Activated T-cell treated with anti-CD3 and anti-CD28 coated beads, Interleukin-2, amount 50 U/mL, for 4 hours (primary cell): ENCODE measurements around the gene B3GAT3. TPM values are rescaled to one million over a fixed set of nuclear protein-coding genes. Genes with fewer than 3 reads are reported as not detected.

Experiments used
- ATAC-seq, 2 donors: fragments of 200-7000 bp; cut with Tn5 transposase; one replicate each; pipeline ENCODE4 v1.10.0; 2021
- DNase-seq: peaks from one replicate; pipeline ENCODE4 v3.0.0-alpha.2; 2020
- H3K27me3 Mint-ChIP-seq: one replicate; pipeline ENCODE4 v1.8.0; 2021; ENCODE audit warnings: low read depth, mixed read lengths
- H3K36me3 Mint-ChIP-seq: one replicate; pipeline ENCODE4 v1.8.0; 2022; ENCODE audit warnings: mixed read lengths; ENCODE audit not compliant: insufficient read depth
- H3K4me1 Mint-ChIP-seq: one replicate; pipeline ENCODE4 v1.8.0; 2021; ENCODE audit warnings: low read depth, mixed read lengths
- H3K4me3 Mint-ChIP-seq: one replicate; pipeline ENCODE4 v1.8.0; 2021; ENCODE audit warnings: mild to moderate bottlenecking, moderate library complexity, mixed read lengths
- H3K9me3 Mint-ChIP-seq: one replicate; pipeline ENCODE4 v1.8.0; 2021; ENCODE audit warnings: mixed read lengths
- total RNA-seq, 3 donors: library from RNA; stranded (reverse); gene quantifications; one replicate each; pipeline ENCODE4 v1.2.1, GENCODE V29; 2021

The B3GAT3 gene
- total RNA-seq, 3 donors from 2014 or later = 58.2 to 66.2 (median 59.7) TPM

DNA sequence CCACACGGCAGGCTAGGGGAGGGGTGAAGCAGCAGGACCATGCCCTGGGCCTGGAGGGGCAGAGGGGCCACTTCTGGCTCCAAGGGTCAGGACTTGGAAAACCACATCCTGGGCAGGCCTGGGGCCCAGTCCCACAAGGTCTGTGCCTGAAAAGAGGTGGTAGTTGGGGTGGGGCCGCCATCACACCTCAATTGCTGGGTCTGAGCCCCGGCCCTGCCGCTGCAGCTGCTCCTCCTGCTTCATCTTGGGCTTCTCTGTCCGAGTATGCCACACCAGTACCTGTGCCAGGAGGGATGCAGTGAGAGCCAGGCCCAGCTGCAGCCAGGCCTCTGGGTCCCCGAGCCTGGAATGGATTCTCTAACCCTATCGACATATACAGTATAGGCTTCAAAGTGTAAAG, 6.3 kb downstream of the B3GAT3 start:
- Mint-ChIP-seq H3K36me3 (peaks cover 13% of the 10 kb centered on the region), H3K4me1 (peaks cover 41% of the 10 kb centered on the region), H3K4me3 (no peak overlapping the region), H3K9me3 (no peaks in the 10 kb centered on the region), H3K27me3 (no peaks in the 10 kb centered on the region)
- ATAC-seq (no peak), DNase-seq (no peak)

DNA sequence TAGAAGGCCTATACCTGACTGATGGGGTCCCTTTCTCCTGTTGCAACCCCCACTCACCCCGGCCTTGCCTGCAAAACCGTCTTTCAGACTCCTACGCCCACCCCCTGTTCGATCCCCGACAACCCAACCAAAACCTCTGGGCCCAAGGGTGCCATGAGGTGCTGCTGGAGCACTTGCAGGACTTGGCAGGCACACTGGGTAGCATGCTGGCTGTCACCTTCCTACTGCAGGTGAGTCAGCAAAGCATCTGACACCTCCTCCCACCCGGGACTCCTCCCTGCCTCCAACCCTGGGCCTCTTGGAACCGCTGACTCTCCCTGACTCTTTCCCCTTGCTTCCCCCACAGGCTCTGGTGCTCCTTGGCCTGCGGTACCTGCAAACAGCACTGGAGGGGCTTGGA, 7.5 kb downstream of the B3GAT3 start:
- peaks cover 12% of the 10 kb centered on the region for H3K36me3 Mint-ChIP-seq
- DNase-seq (peak; percentile 28), ATAC-seq (peak; percentile 16 to 32)
- H3K4me1 Mint-ChIP-seq = peaks cover 39% of the 10 kb centered on the region
- H3K27me3 Mint-ChIP-seq = no peaks in the 10 kb centered on the region
- H3K9me3 Mint-ChIP-seq = no peaks in the 10 kb centered on the region
- H3K4me3 Mint-ChIP-seq = peak overlapping the region; percentile 40

DNA sequence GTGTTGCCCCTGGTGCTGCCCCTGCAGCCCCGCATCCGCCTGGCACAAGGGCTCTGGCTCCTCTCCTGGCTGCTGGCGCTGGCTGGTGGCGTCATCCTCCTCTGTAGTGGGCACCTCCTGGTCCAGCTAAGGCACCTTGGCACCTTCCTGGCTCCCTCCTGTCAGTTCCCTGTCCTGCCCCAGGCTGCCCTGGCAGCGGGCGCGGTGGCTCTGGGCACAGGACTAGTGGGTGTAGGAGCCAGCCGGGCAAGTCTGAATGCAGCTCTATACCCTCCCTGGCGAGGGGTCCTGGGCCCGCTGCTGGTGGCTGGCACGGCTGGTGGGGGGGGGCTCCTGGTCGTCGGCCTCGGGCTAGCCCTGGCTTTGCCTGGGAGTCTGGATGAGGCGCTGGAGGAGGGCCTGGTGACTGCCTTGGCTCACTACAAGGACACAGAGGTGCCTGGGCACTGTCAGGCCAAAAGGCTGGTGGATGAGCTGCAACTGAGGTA, 8.5 kb downstream of the B3GAT3 start:
- Mint-ChIP-seq H3K36me3 (peaks cover 8% of the 10 kb centered on the region), H3K9me3 (no peaks in the 10 kb centered on the region), H3K27me3 (no peaks in the 10 kb centered on the region), H3K4me3 (peak overlapping the region; percentile 65), H3K4me1 (peaks cover 42% of the 10 kb centered on the region)
- no peak for DNase-seq
- ATAC-seq = no peak

DNA sequence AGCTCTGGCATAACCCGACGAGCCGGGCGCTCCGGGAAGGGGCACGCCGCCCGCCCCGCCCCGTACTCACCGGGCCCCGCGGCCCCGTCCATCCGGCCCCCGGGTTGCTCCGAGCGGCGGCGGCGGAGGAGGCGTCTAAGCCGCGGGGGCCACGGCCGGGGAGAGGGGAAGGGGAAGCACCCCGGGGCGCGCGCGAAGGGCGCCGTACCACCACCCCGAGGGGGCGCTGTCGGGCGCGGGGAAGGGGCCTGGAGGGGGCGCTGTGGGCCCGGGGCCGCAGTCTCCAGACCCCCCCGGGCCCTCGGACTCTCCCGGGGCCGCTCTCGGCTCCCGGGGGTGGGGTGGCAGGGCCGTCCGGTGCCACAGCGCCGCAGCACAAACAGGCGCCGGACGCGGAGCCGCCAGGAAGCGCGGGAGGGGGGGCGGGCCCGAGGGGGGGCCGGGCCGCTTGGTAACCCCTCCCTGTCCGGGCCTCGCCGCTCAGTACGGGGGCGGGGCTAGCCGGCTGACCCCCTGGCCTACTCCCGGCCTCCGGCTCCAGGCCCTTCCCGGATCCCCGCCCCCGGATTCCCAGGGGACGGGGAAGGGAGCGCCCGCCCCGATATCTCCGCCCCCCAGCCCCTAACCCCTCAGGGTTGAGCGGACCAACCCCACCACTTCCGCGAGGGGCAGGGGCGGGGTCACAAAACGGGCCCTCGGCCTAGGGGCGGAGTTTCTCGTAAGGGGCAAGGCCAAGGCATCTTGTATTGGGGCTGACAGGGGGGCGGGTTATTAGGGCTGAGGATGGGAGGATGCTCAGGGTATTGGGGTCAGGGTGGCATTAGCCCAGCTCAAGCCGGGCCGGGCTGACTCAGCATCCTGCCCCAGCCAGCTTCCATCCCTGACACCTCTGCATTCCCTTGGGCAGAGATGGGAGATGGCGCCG, 9.2 kb downstream of the B3GAT3 start, which contains the start of the genes EML3 and ROM1:
EML3 (minus strand) TSS at position 410 of the 925 bp plus-strand sequence; CDS start at position 92, 318 bp downstream.
ROM1 (plus strand) TSS at position 892 of the 925 bp plus-strand sequence; CDS start at position 917, 25 bp downstream.
- Mint-ChIP-seq H3K27me3 (no peaks in the 10 kb centered on the region), H3K9me3 (no peaks in the 10 kb centered on the region), H3K4me1 (peaks cover 46% of the 10 kb centered on the region), H3K36me3 (peaks cover 13% of the 10 kb centered on the region), H3K4me3 (peak within 1 kb of the TSS; percentile 96)
- ATAC-seq (peak; percentile 73 to 75), DNase-seq (peak; percentile 88)

- Mint-ChIP-seq H3K4me3 (peak overlapping the region; percentile 96), H3K4me1 (peaks cover 48% of the 10 kb centered on the region), H3K9me3 (no peaks in the 10 kb centered on the region), H3K27me3 (no peaks in the 10 kb centered on the region), H3K36me3 (peaks cover 13% of the 10 kb centered on the region)
- DNase-seq (peak; percentile 46), ATAC-seq (peak; percentile 53 to 56)
These were observed 10.0 kb downstream of the B3GAT3 start for GRCh38 chr11:62611705-62612365.

GRCh38 chr11:62610814-62611704, 10.7 kb downstream of the B3GAT3 start:
- H3K27me3 Mint-ChIP-seq = no peaks in the 10 kb centered on the region
- peaks cover 49% of the 10 kb centered on the region for H3K4me1 Mint-ChIP-seq
- peaks cover 15% of the 10 kb centered on the region for H3K36me3 Mint-ChIP-seq
- H3K4me3 Mint-ChIP-seq = peak overlapping the region; percentile 96
- DNase-seq (no peak), ATAC-seq (no peak)
- H3K9me3 Mint-ChIP-seq = no peaks in the 10 kb centered on the region

DNA sequence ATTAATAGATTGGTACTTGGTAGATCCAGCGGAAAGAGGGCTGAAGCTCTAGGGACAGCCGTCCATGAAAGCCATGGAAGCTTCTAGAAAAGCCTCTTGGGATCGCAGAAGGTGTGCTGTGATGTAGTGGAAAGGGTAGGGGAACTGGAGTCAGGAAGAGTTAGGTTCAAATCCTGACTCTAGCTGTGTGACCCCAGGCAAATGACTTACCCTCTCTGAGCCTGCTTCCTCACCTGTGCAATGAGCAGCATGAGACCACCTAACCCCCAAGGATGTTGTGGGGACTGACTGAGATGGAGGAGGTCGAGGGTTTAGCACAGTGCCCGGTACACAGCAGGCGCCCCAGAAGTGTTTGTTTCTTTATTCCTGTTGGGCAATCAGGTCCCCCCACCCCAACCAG, 11.4 kb downstream of the B3GAT3 start:
- Mint-ChIP-seq H3K4me3 (peak overlapping the region; percentile 96), H3K4me1 (peaks cover 49% of the 10 kb centered on the region), H3K9me3 (no peaks in the 10 kb centered on the region), H3K36me3 (peaks cover 16% of the 10 kb centered on the region), H3K27me3 (no peaks in the 10 kb centered on the region)
- ATAC-seq (no peak), DNase-seq (no peak)

DNA sequence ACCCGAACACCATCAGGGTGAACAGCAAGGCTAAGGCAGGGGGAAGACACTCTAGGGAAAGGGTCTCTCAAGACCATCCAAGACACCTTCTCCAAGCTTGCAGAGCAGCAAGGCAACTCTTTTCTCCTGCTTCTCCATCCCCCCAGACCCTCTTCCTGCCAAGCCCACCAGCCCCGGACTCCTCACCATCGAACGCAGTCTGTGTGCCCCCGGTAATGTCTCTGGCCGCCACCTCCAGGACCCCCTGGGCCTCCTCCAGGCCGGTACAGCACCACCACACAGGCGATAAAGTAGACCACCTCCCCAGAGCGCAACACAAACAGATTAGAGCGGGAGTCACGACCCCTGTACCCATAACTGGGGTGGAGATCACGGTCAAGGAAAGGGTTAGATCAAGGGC, 13.0 kb downstream of the B3GAT3 start:
- Mint-ChIP-seq H3K9me3 (no peaks in the 10 kb centered on the region), H3K4me3 (no peak overlapping the region), H3K27me3 (no peaks in the 10 kb centered on the region), H3K36me3 (peaks cover 19% of the 10 kb centered on the region), H3K4me1 (peaks cover 39% of the 10 kb centered on the region)
- ATAC-seq (no peak), DNase-seq (no peak)

DNA sequence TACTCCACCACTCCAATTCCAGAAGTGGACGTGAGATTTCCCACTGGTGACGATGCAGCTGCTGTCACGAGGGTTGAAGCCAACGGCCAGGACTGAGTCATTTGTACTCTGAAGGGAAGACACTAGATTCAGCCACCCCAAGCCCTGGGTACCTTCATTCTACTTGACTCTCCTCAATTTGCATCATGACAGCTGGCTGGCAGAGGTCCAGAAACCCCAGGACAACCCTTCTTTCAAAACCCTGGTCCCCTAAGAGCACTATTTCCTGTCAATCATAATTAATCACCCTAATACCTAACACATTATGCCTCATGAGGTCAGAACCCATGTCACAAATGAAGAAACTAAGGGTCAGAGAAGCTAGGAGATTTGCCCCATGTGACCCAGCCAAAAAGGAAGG, 14.1 kb downstream of the B3GAT3 start:
- Mint-ChIP-seq H3K4me3 (no peak overlapping the region), H3K9me3 (no peaks in the 10 kb centered on the region), H3K27me3 (no peaks in the 10 kb centered on the region), H3K36me3 (peaks cover 25% of the 10 kb centered on the region), H3K4me1 (peaks cover 45% of the 10 kb centered on the region)
- no peak for ATAC-seq
- no peak for DNase-seq

- H3K9me3 Mint-ChIP-seq = no peaks in the 10 kb centered on the region
- H3K4me1 Mint-ChIP-seq = peaks cover 39% of the 10 kb centered on the region
- peaks cover 29% of the 10 kb centered on the region for H3K36me3 Mint-ChIP-seq
- H3K27me3 Mint-ChIP-seq = no peaks in the 10 kb centered on the region
- DNase-seq = no peak
- ATAC-seq = no peak
- no peak overlapping the region for H3K4me3 Mint-ChIP-seq
These were observed 15.9 kb downstream of the B3GAT3 start for GRCh38 chr11:62605902-62606301.

- H3K27me3 Mint-ChIP-seq = no peaks in the 10 kb centered on the region
These were observed 16.3 kb downstream of the B3GAT3 start for GRCh38 chr11:62605467-62605866.

DNA sequence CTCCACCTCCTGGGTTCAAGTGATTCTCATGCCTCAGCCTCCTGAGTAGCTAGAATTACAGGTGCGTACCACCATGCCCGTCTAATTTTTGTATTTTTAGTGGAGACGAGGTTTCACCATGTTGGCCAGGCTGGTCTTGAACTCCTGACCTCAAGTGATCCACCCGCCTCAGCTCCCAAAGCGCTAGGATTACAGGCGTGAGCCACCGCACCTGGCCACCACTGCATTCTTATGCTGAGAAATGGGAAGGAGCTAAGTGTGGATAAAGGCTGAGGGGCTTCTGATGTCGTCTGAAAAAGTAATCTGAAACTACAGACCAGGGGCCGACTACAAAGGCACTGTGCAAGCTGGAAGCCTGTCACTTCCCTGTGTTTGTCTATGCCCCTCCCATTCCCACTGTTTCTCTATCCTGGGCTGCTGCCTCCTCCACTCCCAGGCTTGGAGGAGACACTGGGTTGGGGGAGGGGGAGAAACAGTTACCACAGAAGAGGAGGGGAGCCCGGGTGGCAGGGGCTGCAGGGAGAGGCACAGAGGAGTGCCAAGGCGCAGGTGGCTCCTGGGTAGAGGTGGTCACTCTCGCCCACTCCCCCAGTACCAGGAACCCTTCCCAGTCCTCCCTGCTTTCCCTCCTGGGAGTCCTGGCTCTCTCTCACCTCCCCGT, 17.2 kb downstream of the B3GAT3 start:
- Mint-ChIP-seq H3K36me3 (peaks cover 41% of the 10 kb centered on the region), H3K4me3 (no peak overlapping the region), H3K9me3 (no peaks in the 10 kb centered on the region), H3K27me3 (no peaks in the 10 kb centered on the region), H3K4me1 (peaks cover 38% of the 10 kb centered on the region)
- DNase-seq (no peak), ATAC-seq (no peak)

More at GRCh38 chr11:62605467-62605866, 16.3 kb downstream of the B3GAT3 start:
- DNase-seq (no peak), ATAC-seq (no peak)
- Mint-ChIP-seq H3K36me3 (peaks cover 33% of the 10 kb centered on the region), H3K4me3 (no peak overlapping the region), H3K9me3 (no peaks in the 10 kb centered on the region), H3K4me1 (peaks cover 36% of the 10 kb centered on the region)

- Mint-ChIP-seq H3K9me3 (no peaks in the 10 kb centered on the region), H3K36me3 (peaks cover 49% of the 10 kb centered on the region), H3K4me3 (peak overlapping the region; percentile 73), H3K4me1 (peaks cover 43% of the 10 kb centered on the region), H3K27me3 (no peaks in the 10 kb centered on the region)
- no peak for DNase-seq
- no peak for ATAC-seq
These were observed 17.9 kb downstream of the B3GAT3 start for GRCh38 chr11:62603776-62604299.
